Stimulated activated naive CD4-positive, alpha-beta T cell treated with Interleukin-2 at 50 U/mL for 16 hours (primary cell): ENCODE data around the gene ARHGAP25.

Source experiments
- DNase-seq: peaks from one replicate; lab custom pipeline; 2025; lab: John Stamatoyannopoulos, UW

ARHGAP25 gene

DNA sequence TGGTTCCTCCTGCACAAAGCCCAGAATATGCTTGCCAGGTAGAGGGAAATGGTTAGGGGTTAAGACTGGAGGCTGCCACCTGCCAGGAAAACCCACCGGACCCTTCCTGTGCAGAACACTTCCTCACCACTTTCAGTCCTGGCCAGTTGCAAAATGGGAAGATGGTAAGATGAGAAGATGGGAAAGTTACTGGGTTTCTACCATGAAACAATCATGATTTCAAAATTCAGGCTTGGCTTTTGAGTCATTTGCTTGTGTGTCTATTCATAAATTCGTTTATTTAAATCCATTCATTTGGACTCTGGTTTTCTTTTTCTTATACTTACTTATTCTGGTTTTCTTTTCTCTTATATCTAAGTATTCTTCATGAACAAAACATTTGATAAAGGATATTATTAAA, 129.4 kb downstream of the ARHGAP25 start:
- DNase-seq, result no peak

DNA sequence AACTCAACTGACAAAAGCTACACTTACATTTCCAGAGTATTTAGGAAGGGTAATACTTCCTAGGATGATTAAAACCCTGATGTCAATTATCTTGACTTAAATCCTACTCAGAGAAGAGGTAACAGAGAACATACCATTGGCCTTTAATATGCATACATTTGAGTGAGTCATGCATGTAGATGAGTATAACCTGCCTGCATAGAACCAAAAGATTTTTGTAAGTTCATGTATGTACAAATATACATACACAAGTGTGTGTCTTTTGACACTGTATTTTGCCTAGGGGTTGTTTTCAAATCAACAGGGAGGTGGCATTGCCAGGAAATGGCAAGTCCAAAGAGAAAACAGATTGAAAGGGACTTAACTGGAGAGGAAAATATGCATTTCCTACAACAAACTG, 130.5 kb downstream of the ARHGAP25 start:
- DNase-seq, result no peak

DNA sequence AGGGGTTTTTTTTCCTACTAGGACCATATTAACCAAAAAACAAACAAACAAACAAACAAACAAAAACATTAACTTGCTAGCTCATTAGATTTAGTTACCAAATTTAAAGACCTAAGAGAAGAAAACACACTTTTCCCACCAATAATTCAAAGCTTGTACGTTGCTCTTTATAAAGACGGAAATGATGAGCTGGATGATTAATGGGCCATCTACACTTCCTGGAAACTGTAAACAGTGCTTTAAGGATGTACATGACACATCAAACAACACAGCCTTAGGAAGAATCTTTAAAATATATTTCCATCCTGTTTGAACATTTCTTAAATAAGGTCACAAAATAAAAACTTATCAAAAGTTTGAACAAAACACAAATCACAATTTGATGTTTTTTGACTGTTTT, 135.6 kb downstream of the ARHGAP25 start:
- no peak for DNase-seq

DNA sequence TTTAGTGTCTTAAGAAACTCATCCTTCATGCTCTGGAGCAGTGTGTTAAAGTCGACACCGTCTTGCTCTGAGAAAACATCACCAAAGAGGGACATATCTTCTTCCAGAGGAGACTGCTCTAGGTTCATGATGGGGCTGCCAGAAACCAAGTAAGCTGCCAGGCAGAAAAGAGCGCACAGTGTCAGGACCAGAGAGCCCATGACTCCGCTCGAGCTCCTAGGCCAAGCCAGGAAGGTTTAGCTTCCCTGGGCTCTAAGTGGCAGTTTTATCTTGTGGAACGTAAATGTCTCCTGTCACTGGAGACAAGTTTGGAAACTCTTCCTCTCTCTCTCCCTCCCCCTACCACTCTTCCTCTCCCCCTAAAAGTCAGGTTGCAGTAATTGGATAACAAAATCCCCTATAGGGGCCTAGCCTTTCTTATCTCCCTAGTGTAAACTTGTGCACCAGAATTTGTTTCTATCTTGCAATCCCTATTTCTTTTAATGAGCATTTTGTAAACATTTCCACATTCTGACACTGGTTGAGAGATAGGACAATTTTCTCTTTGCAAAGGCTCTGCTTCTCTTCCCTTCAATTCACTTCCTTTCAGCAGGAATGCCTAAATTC, 136.7 kb downstream of the ARHGAP25 start, which contains the start of gene BMP10:
Gene BMP10, minus strand, starts transcription at position 239 of the 606 bp plus-strand sequence. Its CDS starts 39 bp downstream, at position 200.
- DNase-seq, result no peak
